PC-9 (cell line): ENCODE data around the gene ANTXR2. TPM values are rescaled to one million over a fixed set of nuclear protein-coding genes. Genes with fewer than 3 reads are reported as not detected.

ENCODE experiments used
- BruUV-seq: library from RNA; stranded (reverse); fragments of 400-500 nt; replicated peaks from 2 replicates; lab custom pipeline; 2021; lab: Mats Ljungman, UMichigan
- CTCF ChIA-PET: fragments of 300-600 bp; sonication (Branson Sonifier 250); formaldehyde crosslinking; loops from one replicate; lab custom pipeline; 2022; ENCODE audit warnings: antibody characterized with exemption; lab: Charles Lee
- POLR2A ChIA-PET: fragments of 300-600 bp; sonication (Branson Sonifier 250); formaldehyde crosslinking; loops from one replicate; lab custom pipeline; 2022; ENCODE audit warnings: antibody characterized with exemption; ENCODE audit not compliant: unreplicated experiment; lab: Charles Lee
- DNase-seq, 2 experiments: peaks; one replicate each; pipeline versions ENCODE4 v3.0.0 to v3.0.0-alpha.2; 2015 to 2022; ENCODE audit warnings: mixed read lengths in 1 of 2
- H2AFZ ChIP-seq: fragments of 200-600 bp; sonication (generic); 2 replicates; pipeline ENCODE4 v1.8.1; 2017; ENCODE audit warnings: antibody characterized with exemption
- H3F3A ChIP-seq: fragments of 200-600 bp; sonication (generic); 2 replicates; pipeline ENCODE4 v1.8.1; 2017; ENCODE audit warnings: antibody characterized with exemption, mild to moderate bottlenecking, low read depth; ENCODE audit not compliant: insufficient read depth
- H3K27ac ChIP-seq: fragments of 200-600 bp; sonication (generic); 2 replicates; pipeline ENCODE4 v1.6.1; 2016; ENCODE audit warnings: mixed run types
- H3K27me3 ChIP-seq: fragments of 200-600 bp; sonication (generic); 2 replicates; pipeline ENCODE4 v1.6.1; 2016; ENCODE audit warnings: low read depth, mixed run types; ENCODE audit not compliant: insufficient read depth
- H3K36me3 ChIP-seq: fragments of 200-600 bp; sonication (generic); 2 replicates; pipeline ENCODE4 v1.6.1; 2016; ENCODE audit warnings: low read depth, mixed run types
- H3K4me1 ChIP-seq: fragments of 200-600 bp; sonication (generic); replicated peaks from 2 replicates; pipeline ENCODE4 v1.6.1; 2016; ENCODE audit warnings: mixed run types; ENCODE audit not compliant: insufficient read depth
- H3K4me2 ChIP-seq: fragments of 200-600 bp; sonication (generic); 2 replicates; pipeline ENCODE4 v1.6.1; 2017; ENCODE audit warnings: mixed run types
- H3K4me3 ChIP-seq: fragments of 200-600 bp; sonication (generic); 2 replicates; pipeline ENCODE4 v1.6.1; 2016; ENCODE audit warnings: mixed run types
- H3K79me2 ChIP-seq: fragments of 200-600 bp; sonication (generic); 2 replicates; pipeline ENCODE4 v1.6.1; 2017; ENCODE audit warnings: low read depth, mixed run types
- H3K9me2 ChIP-seq: fragments of 200-600 bp; sonication (generic); 2 replicates; pipeline ENCODE4 v1.8.1; 2017; ENCODE audit warnings: mild to moderate bottlenecking; ENCODE audit not compliant: insufficient read depth
- H3K9me3 ChIP-seq: fragments of 200-600 bp; sonication (generic); 2 replicates; pipeline ENCODE4 v1.8.1; 2016; ENCODE audit warnings: low read depth; ENCODE audit not compliant: insufficient read depth
- H4K20me1 ChIP-seq: fragments of 200-600 bp; sonication (generic); 2 replicates; pipeline ENCODE4 v1.8.1; 2017; ENCODE audit not compliant: insufficient read depth
- EZH2 ChIP-seq: fragments of 200-600 bp; sonication (generic); IDR thresholded peaks from 2 replicates; pipeline ENCODE4 v1.8.0; 2017; ENCODE audit warnings: antibody characterized with exemption, low read depth
- intact Hi-C: fragments of 100-400 bp; cut with micrococcal nuclease; formaldehyde crosslinking; loops from one replicate; pipeline ENCODE4 v1.10.0; 2022; ENCODE audit not compliant: unreplicated experiment
- total RNA-seq: library from RNA; stranded (reverse); gene quantifications from 2 replicates; pipeline ENCODE4 v1.2.3, GENCODE V29; 2021
- TF ChIP-seq, protein P1 (sequence below): fragments of 200-600 bp; sonication (generic); conservative IDR thresholded peaks from 2 replicates; pipeline ENCODE4 v1.6.1; 2017; ENCODE audit warnings: mixed run types, antibody characterized with exemption, mild to moderate bottlenecking, moderate library complexity

The ANTXR2 gene
- total RNA-seq, 1 experiment from 2014 or later: 2.0 TPM

DNA sequence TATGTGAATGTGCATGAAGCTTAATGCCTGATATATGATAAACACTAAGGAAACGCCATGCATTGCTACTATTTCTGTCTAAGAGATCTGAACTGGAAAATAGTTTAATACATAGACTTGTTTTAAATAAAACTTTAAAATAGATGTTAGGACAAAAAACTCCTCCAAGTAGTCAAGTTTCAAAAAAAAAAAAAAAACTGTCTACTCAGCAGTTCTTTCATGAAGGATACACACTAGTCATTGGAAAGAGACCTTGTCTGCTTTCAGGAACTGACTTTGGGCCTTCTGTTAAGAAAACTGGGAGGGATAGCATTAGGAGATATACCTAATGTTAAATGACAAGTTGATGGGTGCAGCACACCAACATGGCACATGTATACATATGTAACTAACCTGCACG, 138.4 kb downstream of the ANTXR2 start:
- H3K9me3 ChIP-seq: no peaks in the 10 kb centered on the region
- no peaks in the 10 kb centered on the region for H3K9me2 ChIP-seq
- no peak overlapping the region for H3K4me3 ChIP-seq
- no peaks in the 10 kb centered on the region for H4K20me1 ChIP-seq
- no peaks in the 10 kb centered on the region for H3K36me3 ChIP-seq
- TF ChIP-seq, protein P1, sequence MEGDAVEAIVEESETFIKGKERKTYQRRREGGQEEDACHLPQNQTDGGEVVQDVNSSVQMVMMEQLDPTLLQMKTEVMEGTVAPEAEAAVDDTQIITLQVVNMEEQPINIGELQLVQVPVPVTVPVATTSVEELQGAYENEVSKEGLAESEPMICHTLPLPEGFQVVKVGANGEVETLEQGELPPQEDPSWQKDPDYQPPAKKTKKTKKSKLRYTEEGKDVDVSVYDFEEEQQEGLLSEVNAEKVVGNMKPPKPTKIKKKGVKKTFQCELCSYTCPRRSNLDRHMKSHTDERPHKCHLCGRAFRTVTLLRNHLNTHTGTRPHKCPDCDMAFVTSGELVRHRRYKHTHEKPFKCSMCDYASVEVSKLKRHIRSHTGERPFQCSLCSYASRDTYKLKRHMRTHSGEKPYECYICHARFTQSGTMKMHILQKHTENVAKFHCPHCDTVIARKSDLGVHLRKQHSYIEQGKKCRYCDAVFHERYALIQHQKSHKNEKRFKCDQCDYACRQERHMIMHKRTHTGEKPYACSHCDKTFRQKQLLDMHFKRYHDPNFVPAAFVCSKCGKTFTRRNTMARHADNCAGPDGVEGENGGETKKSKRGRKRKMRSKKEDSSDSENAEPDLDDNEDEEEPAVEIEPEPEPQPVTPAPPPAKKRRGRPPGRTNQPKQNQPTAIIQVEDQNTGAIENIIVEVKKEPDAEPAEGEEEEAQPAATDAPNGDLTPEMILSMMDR: no peak
- no peak for TF ChIP-seq EZH2
- H3K79me2 ChIP-seq: no peaks in the 10 kb centered on the region
- ChIA-PET CTCF (no interaction called here), POLR2A (no interaction called here)
- no peak overlapping the region for H3K4me2 ChIP-seq
- H3K4me1 ChIP-seq: no peaks in the 10 kb centered on the region
- H3F3A ChIP-seq: no peaks in the 10 kb centered on the region
- no peaks in the 10 kb centered on the region for H3K27me3 ChIP-seq
- H2AFZ ChIP-seq: no peak overlapping the region
- intact Hi-C loops: no loop called here
- no TSS peak for BruUV-seq
- no peak for DNase-seq
- H3K27ac ChIP-seq: no peak overlapping the region

DNA sequence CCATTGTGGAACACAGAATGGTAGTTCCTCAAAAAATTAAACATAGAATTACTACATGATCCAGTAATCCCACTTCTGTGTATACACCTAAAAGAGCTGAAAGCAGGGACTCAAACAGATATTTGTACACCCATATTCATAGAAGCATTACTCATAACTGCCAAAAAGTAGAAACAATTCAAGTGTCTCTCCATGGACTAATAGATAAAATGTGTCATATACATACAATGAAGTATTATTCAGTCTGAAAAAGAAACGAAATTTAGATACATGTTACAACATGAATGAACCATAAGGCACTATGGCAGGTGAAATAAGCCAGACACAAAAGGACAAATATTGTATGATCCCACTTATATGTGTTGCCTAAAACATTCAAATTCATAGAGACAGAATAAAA, 145.1 kb downstream of the ANTXR2 start:
- Histone ChIP-seq H3K9me3 (no peaks in the 10 kb centered on the region), H3K9me2 (no peaks in the 10 kb centered on the region), H3K36me3 (no peaks in the 10 kb centered on the region), H3K27ac (no peak overlapping the region), H3K4me1 (no peaks in the 10 kb centered on the region), H3K4me3 (no peak overlapping the region), H3K27me3 (no peaks in the 10 kb centered on the region), H3F3A (no peaks in the 10 kb centered on the region), H3K79me2 (no peaks in the 10 kb centered on the region), H3K4me2 (no peak overlapping the region), H2AFZ (no peak overlapping the region), H4K20me1 (no peaks in the 10 kb centered on the region)
- TF ChIP-seq, protein P1: no peak
- ChIA-PET CTCF (no interaction called here), POLR2A (no interaction called here)
- no TSS peak for BruUV-seq
- DNase-seq: no peak
- intact Hi-C loops: no loop called here

DNA sequence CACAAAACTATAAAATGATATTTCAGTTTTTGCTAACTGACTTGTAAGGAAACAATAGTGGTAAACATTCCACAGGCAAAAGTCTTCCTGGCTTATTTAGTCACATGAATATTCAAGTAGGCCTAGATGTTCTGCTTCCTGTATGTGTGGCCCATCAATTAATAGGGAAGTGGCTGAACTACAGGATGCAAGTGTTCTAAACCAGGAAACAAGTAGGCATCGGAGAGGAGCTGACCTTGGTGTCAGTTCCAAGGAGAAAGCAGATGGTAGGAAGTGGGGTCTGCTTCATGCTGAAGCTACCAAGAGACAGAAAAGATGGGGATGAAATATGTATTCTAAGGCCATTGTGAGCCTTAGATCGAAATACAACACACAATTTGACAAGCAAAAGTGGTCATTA, 149.7 kb downstream of the ANTXR2 start:
- H3K4me3 ChIP-seq: no peak overlapping the region
- no TSS peak for BruUV-seq
- CTCF ChIA-PET: no interaction called here

More for the DNA sequence above, 149.7 kb downstream of the ANTXR2 start:
- POLR2A ChIA-PET: no interaction called here
- no peaks in the 10 kb centered on the region for H3K36me3 ChIP-seq
- H3K9me3 ChIP-seq: no peaks in the 10 kb centered on the region
- H3F3A ChIP-seq: no peaks in the 10 kb centered on the region
- no peaks in the 10 kb centered on the region for H3K4me1 ChIP-seq
- intact Hi-C loops: no loop called here
- H2AFZ ChIP-seq: no peak overlapping the region
- no peak overlapping the region for H3K4me2 ChIP-seq
- H3K27me3 ChIP-seq: no peaks in the 10 kb centered on the region
- no peaks in the 10 kb centered on the region for H3K9me2 ChIP-seq
- TF ChIP-seq, protein P1: no peak
- no peak for TF ChIP-seq EZH2
- no peak for DNase-seq
- no peaks in the 10 kb centered on the region for H4K20me1 ChIP-seq
- no peaks in the 10 kb centered on the region for H3K79me2 ChIP-seq
- no peak overlapping the region for H3K27ac ChIP-seq
